Activated naive CD8-positive, alpha-beta T cell treated with anti-CD3 and anti-CD28 coated beads for 36 hours (primary cell): ENCODE data around the gene RYR3. TPM values are rescaled to one million over a fixed set of nuclear protein-coding genes. Genes with fewer than 3 reads are reported as not detected.

Experiments
- DNase-seq: peaks from one replicate; pipeline ENCODE4 v3.0.0; 2021
- H3K27ac Mint-ChIP-seq: one replicate; pipeline ENCODE4 v1.8.0; 2022; ENCODE audit warnings: mild to moderate bottlenecking, moderate library complexity, mixed read lengths
- H3K27me3 Mint-ChIP-seq: one replicate; pipeline ENCODE4 v1.8.0; 2022; ENCODE audit warnings: mild to moderate bottlenecking, mixed read lengths
- H3K36me3 Mint-ChIP-seq: one replicate; pipeline ENCODE4 v1.8.0; 2021; ENCODE audit warnings: mild to moderate bottlenecking, mixed read lengths
- H3K4me1 Mint-ChIP-seq: one replicate; pipeline ENCODE4 v1.8.0; 2021; ENCODE audit warnings: mixed read lengths
- H3K4me3 Mint-ChIP-seq: one replicate; pipeline ENCODE4 v1.8.0; 2022; ENCODE audit warnings: mild to moderate bottlenecking, moderate library complexity, mixed read lengths
- H3K9me3 Mint-ChIP-seq: one replicate; pipeline ENCODE4 v1.8.0; 2022; ENCODE audit warnings: mixed read lengths
- total RNA-seq, 2 experiments: library from RNA; stranded (reverse); gene quantifications; one replicate each; pipeline ENCODE4 v1.2.3, GENCODE V29; 2021

The RYR3 gene
- total RNA-seq, 2 experiments from 2014 or later: not detected

GRCh38 chr15:33524274-33524673 lies 213.5 kb downstream of the RYR3 start:
- no peaks in the 10 kb centered on the region for H3K4me1 Mint-ChIP-seq
- H3K9me3 Mint-ChIP-seq: peaks cover 3% of the 10 kb centered on the region
- H3K36me3 Mint-ChIP-seq: no peaks in the 10 kb centered on the region
- DNase-seq: no peak
- no peak overlapping the region for H3K4me3 Mint-ChIP-seq
- H3K27ac Mint-ChIP-seq: no peak overlapping the region
- H3K27me3 Mint-ChIP-seq: peaks cover 10% of the 10 kb centered on the region

DNA sequence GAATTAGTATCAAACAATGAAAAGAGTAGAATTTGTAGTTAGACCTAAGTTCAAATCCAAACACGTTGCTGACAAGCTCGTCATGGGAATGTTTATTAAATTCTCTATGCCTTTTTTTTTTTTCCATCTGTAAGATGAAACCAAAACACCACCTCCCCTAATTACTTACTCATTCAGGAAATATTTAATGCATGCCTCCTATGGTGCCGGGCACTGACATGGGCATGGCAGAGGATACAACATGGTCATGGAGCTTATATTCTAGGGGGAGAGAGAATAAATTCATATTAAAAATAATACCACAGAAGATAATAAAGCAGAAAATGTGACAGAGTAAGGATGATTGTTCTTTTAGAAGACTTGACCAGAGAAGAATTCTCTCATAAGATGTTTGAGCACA lies 215.8 kb downstream of the RYR3 start:
- no peaks in the 10 kb centered on the region for H3K4me1 Mint-ChIP-seq

DNA sequence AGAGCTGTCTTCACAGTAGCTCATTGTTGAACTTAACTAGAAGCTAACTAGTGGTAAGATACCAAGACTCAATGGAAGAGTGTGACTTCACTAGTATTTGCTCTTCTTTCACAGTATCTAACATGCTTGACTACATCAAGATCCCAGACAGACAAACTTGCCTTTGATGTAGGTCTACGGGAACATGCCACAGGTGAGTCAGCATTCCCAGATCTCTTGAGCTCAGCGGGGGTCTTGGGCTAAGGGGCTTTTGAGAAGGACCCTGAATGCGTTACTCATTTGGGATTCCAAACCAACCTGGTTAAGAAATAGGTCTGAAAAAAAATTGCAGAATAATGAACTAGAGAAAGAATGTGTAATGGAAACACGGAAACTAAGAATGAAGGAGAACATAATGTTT lies 222.4 kb downstream of the RYR3 start:
- Mint-ChIP-seq H3K4me3 (no peak overlapping the region), H3K9me3 (no peaks in the 10 kb centered on the region), H3K36me3 (no peaks in the 10 kb centered on the region), H3K27ac (no peak overlapping the region), H3K4me1 (no peaks in the 10 kb centered on the region), H3K27me3 (peaks cover 9% of the 10 kb centered on the region)
- no peak for DNase-seq

More for the DNA sequence above, 215.8 kb downstream of the RYR3 start:
- H3K36me3 Mint-ChIP-seq: no peaks in the 10 kb centered on the region
- no peaks in the 10 kb centered on the region for H3K9me3 Mint-ChIP-seq
- no peak overlapping the region for H3K4me3 Mint-ChIP-seq
- peaks cover 10% of the 10 kb centered on the region for H3K27me3 Mint-ChIP-seq
- DNase-seq: no peak
- no peak overlapping the region for H3K27ac Mint-ChIP-seq

GRCh38 chr15:33534642-33535041 lies 223.9 kb downstream of the RYR3 start:
- Mint-ChIP-seq H3K27ac (no peak overlapping the region), H3K27me3 (peaks cover 8% of the 10 kb centered on the region), H3K4me3 (no peak overlapping the region), H3K9me3 (no peaks in the 10 kb centered on the region), H3K36me3 (no peaks in the 10 kb centered on the region), H3K4me1 (no peaks in the 10 kb centered on the region)
- DNase-seq: no peak

GRCh38 chr15:33535135-33535534 lies 224.4 kb downstream of the RYR3 start:
- DNase-seq: no peak
- Mint-ChIP-seq H3K27ac (no peak overlapping the region), H3K4me3 (no peak overlapping the region), H3K9me3 (no peaks in the 10 kb centered on the region), H3K36me3 (no peaks in the 10 kb centered on the region), H3K4me1 (no peaks in the 10 kb centered on the region), H3K27me3 (peaks cover 8% of the 10 kb centered on the region)

- DNase-seq: no peak
- Mint-ChIP-seq H3K27me3 (peaks cover 15% of the 10 kb centered on the region), H3K36me3 (no peaks in the 10 kb centered on the region), H3K4me1 (no peaks in the 10 kb centered on the region), H3K4me3 (no peak overlapping the region), H3K9me3 (no peaks in the 10 kb centered on the region), H3K27ac (no peak overlapping the region)
Observed at GRCh38 chr15:33539825-33540573, 229.2 kb downstream of the RYR3 start.

GRCh38 chr15:33543957-33544356 lies 233.2 kb downstream of the RYR3 start:
- no peak overlapping the region for H3K4me3 Mint-ChIP-seq
- H3K27ac Mint-ChIP-seq: no peak overlapping the region
- peaks cover 14% of the 10 kb centered on the region for H3K27me3 Mint-ChIP-seq
- H3K4me1 Mint-ChIP-seq: no peaks in the 10 kb centered on the region
- no peaks in the 10 kb centered on the region for H3K36me3 Mint-ChIP-seq
- DNase-seq: no peak
- peaks cover 2% of the 10 kb centered on the region for H3K9me3 Mint-ChIP-seq

GRCh38 chr15:33545866-33546265 lies 235.1 kb downstream of the RYR3 start:
- no peak overlapping the region for H3K4me3 Mint-ChIP-seq
- peaks cover 2% of the 10 kb centered on the region for H3K9me3 Mint-ChIP-seq
- peaks cover 13% of the 10 kb centered on the region for H3K27me3 Mint-ChIP-seq
- no peak for DNase-seq
- no peaks in the 10 kb centered on the region for H3K4me1 Mint-ChIP-seq
- H3K27ac Mint-ChIP-seq: no peak overlapping the region
- no peaks in the 10 kb centered on the region for H3K36me3 Mint-ChIP-seq

DNA sequence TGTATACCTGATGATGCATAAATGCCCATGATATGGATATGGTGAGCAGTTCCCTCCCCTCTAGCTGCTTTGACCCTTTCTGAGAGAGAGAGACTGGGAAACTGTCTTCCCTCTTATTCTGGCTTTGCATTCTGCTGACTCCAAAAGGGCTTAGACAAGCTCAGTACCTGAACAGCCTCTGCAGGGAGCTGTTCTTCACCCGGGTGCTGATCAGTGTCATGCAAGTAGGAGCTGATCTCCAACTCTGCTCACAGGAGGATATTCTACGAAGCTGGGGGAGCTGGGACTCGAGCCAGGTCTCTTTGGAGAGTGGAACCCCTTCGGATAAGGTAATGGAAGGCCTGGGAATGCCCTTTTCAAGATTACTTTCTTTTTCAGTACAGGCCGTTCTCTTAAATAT lies 237.1 kb downstream of the RYR3 start:
- DNase-seq: no peak
- Mint-ChIP-seq H3K36me3 (no peaks in the 10 kb centered on the region), H3K4me3 (no peak overlapping the region), H3K27me3 (peaks cover 9% of the 10 kb centered on the region), H3K9me3 (peaks cover 2% of the 10 kb centered on the region), H3K27ac (no peak overlapping the region), H3K4me1 (no peaks in the 10 kb centered on the region)

- Mint-ChIP-seq H3K4me3 (no peak overlapping the region), H3K36me3 (no peaks in the 10 kb centered on the region), H3K27ac (no peak overlapping the region), H3K9me3 (peaks cover 2% of the 10 kb centered on the region), H3K4me1 (no peaks in the 10 kb centered on the region), H3K27me3 (peaks cover 3% of the 10 kb centered on the region)
- DNase-seq: no peak
Observed at GRCh38 chr15:33551860-33552259, 241.1 kb downstream of the RYR3 start.

DNA sequence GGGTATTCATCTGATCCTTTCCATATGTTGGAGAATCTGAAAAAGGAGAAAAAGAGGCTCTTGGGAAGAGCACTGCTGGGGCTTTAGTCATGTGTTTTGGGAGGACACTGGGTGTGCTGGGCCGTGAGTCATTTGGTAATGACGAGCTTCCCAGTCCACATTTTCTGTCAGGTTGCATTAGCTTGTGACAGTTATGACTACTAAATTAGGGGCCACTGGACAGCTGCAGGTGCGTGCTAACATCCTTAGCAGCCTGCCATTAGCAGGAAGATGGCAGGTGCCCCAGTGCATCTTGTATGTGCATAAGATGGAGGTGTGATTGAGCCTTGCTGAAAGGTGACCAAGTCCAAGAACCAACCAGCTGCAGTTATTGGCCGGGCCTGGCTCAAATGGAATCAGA lies 242.4 kb downstream of the RYR3 start:
- no peak for DNase-seq
- H3K4me3 Mint-ChIP-seq: no peak overlapping the region
- H3K36me3 Mint-ChIP-seq: no peaks in the 10 kb centered on the region
- H3K27me3 Mint-ChIP-seq: peaks cover 3% of the 10 kb centered on the region
- H3K27ac Mint-ChIP-seq: no peak overlapping the region
- peaks cover 2% of the 10 kb centered on the region for H3K9me3 Mint-ChIP-seq
- H3K4me1 Mint-ChIP-seq: no peaks in the 10 kb centered on the region

- Mint-ChIP-seq H3K4me3 (no peak overlapping the region), H3K9me3 (no peaks in the 10 kb centered on the region), H3K27me3 (peaks cover 3% of the 10 kb centered on the region), H3K27ac (no peak overlapping the region), H3K4me1 (no peaks in the 10 kb centered on the region), H3K36me3 (no peaks in the 10 kb centered on the region)
- no peak for DNase-seq
Observed at GRCh38 chr15:33559207-33559890, 248.6 kb downstream of the RYR3 start.

DNA sequence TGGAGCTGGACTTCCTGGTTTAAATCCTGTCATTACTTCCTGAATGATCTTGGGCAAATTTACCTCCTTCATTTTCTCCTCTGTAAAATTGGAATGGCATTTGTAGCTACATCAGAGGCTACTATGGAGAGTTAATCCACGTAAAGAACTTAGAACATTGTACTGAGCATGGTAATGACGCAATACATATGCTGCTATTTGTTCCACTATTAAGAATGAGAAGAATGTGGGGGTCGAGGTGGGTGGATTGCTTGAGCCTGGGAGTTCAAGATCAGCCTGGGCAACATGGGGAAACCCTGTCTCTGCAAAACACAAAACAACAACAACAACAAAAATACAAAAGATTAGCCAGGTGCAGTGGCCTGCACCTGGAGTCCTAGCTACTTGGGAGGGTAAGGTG lies 250.6 kb downstream of the RYR3 start:
- Mint-ChIP-seq H3K27ac (no peak overlapping the region), H3K9me3 (no peaks in the 10 kb centered on the region), H3K36me3 (no peaks in the 10 kb centered on the region), H3K4me1 (no peaks in the 10 kb centered on the region), H3K4me3 (no peak overlapping the region), H3K27me3 (peaks cover 3% of the 10 kb centered on the region)
- no peak for DNase-seq

DNA sequence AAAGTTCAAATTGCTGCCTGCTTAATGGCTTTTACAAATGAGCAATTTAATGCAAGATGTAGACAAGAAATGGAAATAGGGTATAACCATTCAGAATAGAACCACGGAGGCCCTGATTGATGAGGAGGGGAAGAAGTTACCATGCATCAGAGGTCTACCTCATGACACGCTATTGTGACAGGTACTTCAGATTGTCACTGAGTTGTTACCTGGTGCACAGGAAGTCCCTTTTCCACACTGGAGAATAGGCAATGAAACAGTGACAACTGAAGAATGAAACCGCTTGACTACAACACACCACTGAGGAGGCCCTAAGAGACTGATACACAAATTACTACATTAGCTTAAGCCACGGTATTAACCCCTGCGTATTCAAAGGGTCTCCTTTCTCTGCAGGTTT lies 251.2 kb downstream of the RYR3 start:
- DNase-seq: no peak

DNA sequence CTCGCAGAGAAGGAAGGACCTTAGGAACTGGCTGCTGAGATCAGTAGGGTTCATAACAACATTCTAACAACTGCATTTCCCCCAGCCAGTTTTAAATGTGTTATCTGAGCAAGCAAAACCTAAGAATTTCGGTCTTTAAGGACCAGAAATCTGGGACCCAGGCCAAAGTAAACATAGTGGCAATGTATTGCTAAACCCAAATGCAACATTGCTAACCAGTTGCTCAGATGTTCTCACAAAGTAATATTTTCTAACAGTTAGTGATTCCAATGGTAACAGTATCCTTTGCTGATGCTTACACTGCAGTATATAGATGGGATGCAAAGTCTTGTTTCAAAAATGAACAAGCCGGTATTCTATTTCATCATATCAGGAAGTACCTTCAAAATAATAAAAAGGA lies 254.3 kb downstream of the RYR3 start:
- peaks cover 1% of the 10 kb centered on the region for H3K27me3 Mint-ChIP-seq
- no peaks in the 10 kb centered on the region for H3K4me1 Mint-ChIP-seq
- no peak overlapping the region for H3K27ac Mint-ChIP-seq
- no peaks in the 10 kb centered on the region for H3K9me3 Mint-ChIP-seq
- DNase-seq: no peak
- no peak overlapping the region for H3K4me3 Mint-ChIP-seq
- H3K36me3 Mint-ChIP-seq: no peaks in the 10 kb centered on the region

More for the DNA sequence above, 251.2 kb downstream of the RYR3 start:
- Mint-ChIP-seq H3K36me3 (no peaks in the 10 kb centered on the region), H3K27ac (no peak overlapping the region), H3K4me3 (no peak overlapping the region), H3K4me1 (no peaks in the 10 kb centered on the region), H3K27me3 (no peaks in the 10 kb centered on the region), H3K9me3 (no peaks in the 10 kb centered on the region)

DNA sequence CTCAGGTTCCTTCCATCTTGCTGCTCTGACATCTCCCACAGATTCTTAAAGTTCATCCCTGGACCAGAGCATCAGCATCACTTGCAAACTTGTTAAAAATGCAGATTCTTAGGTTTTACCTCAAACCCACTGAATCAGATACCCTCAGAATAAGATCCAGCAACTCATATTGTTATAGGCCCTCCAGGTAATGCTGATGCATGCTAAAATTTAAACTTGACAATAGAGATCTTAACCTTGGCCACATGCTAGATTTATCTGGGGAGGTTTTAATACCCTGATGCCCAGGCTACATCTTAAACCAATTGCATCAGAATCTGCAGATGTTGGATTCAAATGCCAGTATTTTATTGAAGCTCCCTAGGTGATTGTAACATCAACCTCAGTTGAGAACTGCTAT lies 256.9 kb downstream of the RYR3 start:
- H3K9me3 Mint-ChIP-seq: no peaks in the 10 kb centered on the region
- H3K4me1 Mint-ChIP-seq: no peaks in the 10 kb centered on the region
- no peak overlapping the region for H3K27ac Mint-ChIP-seq
- no peak overlapping the region for H3K4me3 Mint-ChIP-seq
- H3K36me3 Mint-ChIP-seq: no peaks in the 10 kb centered on the region
- H3K27me3 Mint-ChIP-seq: peaks cover 4% of the 10 kb centered on the region
- no peak for DNase-seq
